ENCODE data around the gene YDJC. TPM values are rescaled to one million over a fixed set of nuclear protein-coding genes. Genes with fewer than 3 reads are reported as not detected.

The YDJC gene
- total RNA-seq, 1 donor = 25.0 TPM

DNA sequence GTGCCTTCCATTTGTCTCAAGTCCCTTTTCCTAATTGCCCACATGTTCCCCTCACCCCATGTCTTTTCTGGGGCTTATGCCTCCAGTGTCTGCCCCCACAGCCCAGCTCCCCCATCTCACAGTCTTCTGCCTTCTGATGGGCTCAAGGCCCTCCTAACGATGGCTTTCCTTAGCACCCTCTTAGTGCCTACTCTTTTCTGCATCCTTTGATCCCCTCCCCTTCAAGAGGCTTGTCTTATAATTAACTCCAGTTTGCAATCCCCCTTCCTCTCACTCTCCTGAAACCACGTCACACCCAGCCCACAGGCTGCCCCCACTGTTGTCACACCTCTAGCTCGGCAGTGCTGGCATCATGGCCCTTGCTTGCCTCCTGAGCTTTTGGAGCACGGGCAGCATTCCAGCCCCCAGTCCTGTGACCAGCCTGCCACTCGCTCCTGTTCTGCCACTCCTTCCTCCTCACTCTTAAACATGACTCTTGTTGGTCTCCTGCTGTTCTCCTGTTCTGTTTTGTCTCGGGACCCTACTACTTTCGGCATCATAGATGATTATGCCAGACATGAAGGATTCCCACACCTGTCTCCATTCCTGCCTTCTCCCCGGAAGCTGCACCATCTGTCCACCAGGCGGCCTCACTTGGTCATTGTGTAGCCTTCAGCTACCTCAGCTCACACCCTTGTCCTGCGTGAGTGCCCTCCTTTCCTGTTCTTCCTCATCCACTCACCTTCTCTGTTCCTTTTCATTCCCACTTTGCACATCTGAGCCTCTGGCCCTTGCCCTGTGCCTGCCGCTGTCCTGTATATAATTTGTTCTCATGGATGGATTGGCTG is 36.2 kb downstream of the YDJC start:
- TF ChIP-seq, protein P1, sequence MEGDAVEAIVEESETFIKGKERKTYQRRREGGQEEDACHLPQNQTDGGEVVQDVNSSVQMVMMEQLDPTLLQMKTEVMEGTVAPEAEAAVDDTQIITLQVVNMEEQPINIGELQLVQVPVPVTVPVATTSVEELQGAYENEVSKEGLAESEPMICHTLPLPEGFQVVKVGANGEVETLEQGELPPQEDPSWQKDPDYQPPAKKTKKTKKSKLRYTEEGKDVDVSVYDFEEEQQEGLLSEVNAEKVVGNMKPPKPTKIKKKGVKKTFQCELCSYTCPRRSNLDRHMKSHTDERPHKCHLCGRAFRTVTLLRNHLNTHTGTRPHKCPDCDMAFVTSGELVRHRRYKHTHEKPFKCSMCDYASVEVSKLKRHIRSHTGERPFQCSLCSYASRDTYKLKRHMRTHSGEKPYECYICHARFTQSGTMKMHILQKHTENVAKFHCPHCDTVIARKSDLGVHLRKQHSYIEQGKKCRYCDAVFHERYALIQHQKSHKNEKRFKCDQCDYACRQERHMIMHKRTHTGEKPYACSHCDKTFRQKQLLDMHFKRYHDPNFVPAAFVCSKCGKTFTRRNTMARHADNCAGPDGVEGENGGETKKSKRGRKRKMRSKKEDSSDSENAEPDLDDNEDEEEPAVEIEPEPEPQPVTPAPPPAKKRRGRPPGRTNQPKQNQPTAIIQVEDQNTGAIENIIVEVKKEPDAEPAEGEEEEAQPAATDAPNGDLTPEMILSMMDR (IDR thresholded peaks at IDR 0.05; ENCODE audit: extremely low read depth, low read depth, low read length) = peak; percentile 39
- H3K4me3 ChIP-seq (ENCODE audit: insufficient read depth, low read length) = no peak overlapping the region
- H3K4me1 ChIP-seq (ENCODE audit: insufficient read depth, low read length) = peaks cover 14% of the 10 kb centered on the region
- no peaks in the 10 kb centered on the region for H3K27me3 ChIP-seq (ENCODE audit: insufficient read depth, low read length)
- H4K20me1 ChIP-seq (ENCODE audit: insufficient read depth, low read length) = peaks cover 78% of the 10 kb centered on the region
- peaks cover 98% of the 10 kb centered on the region for H3K79me2 ChIP-seq (ENCODE audit: insufficient read depth, low read length)
- no peak overlapping the region for H2AFZ ChIP-seq (ENCODE audit: low read length)
- no peak for DNase-seq (ENCODE audit: insufficient read length, low spot score, missing footprints)
- H3K9me3 ChIP-seq (ENCODE audit: low read depth, low read length) = no peaks in the 10 kb centered on the region
- H3K36me3 ChIP-seq (ENCODE audit: insufficient read depth, low read length) = peaks cover 43% of the 10 kb centered on the region
- no peak overlapping the region for H3K27ac ChIP-seq (ENCODE audit: low read depth, low read length)
- H3K4me2 ChIP-seq (ENCODE audit: insufficient read depth, low read length) = no peak overlapping the region

DNA sequence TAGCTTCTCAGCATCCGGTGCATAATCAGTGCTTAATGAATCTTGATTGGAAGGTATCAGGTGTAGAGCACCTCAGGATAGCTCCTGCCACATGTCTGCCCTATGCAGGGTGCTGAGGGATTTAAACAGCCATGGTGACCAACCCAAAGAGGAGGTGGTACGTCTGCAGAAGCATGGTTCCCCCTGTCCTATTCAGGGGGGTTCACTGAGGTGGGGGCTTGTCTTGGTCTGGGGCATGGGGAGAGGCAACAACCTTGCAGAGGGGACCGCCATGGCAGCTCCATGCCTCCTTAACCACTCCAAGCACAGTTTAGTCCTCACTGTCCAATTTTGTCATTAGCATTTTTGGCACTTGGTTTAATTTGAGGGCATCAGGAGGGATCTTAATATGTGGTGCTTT is 37.4 kb downstream of the YDJC start:
- Histone ChIP-seq H3K4me3 (ENCODE audit: insufficient read depth, low read length) (no peak overlapping the region), H3K4me2 (ENCODE audit: insufficient read depth, low read length) (no peak overlapping the region), H3K27ac (ENCODE audit: low read depth, low read length) (no peak overlapping the region), H3K79me2 (ENCODE audit: insufficient read depth, low read length) (peaks cover 97% of the 10 kb centered on the region), H3K9me3 (ENCODE audit: low read depth, low read length) (no peaks in the 10 kb centered on the region), H3K36me3 (ENCODE audit: insufficient read depth, low read length) (peaks cover 42% of the 10 kb centered on the region), H3K27me3 (ENCODE audit: insufficient read depth, low read length) (no peaks in the 10 kb centered on the region), H3K4me1 (ENCODE audit: insufficient read depth, low read length) (peaks cover 18% of the 10 kb centered on the region), H4K20me1 (ENCODE audit: insufficient read depth, low read length) (peaks cover 78% of the 10 kb centered on the region), H2AFZ (ENCODE audit: low read length) (no peak overlapping the region)
- TF ChIP-seq, protein P1 (IDR thresholded peaks at IDR 0.05; ENCODE audit: extremely low read depth, low read depth, low read length) = no peak
- no peak for DNase-seq (ENCODE audit: insufficient read length, low spot score, missing footprints)

DNA sequence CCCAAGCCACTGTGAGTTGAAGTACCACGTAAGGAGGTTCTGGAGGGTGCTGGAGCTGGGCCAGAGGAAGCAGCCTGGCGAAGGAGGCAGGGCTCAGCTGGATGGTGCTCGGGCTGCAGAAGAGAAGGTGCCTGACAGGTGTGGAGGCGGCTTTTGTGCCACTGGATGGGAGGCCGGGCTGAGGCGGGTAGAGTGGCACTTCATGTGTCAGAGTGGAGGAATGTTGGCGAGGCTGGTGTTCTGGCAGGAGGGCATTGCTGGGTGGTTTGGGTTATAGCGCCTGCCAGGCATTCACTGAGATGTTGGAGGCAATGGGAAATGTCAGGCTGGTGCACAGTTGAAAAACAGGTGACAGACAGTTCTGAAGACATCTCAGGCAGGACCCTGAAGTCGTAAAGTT is 38.1 kb downstream of the YDJC start:
- Histone ChIP-seq H2AFZ (ENCODE audit: low read length) (no peak overlapping the region), H3K9me3 (ENCODE audit: low read depth, low read length) (no peaks in the 10 kb centered on the region), H3K4me3 (ENCODE audit: insufficient read depth, low read length) (no peak overlapping the region), H3K4me2 (ENCODE audit: insufficient read depth, low read length) (no peak overlapping the region), H3K79me2 (ENCODE audit: insufficient read depth, low read length) (peaks cover 97% of the 10 kb centered on the region), H4K20me1 (ENCODE audit: insufficient read depth, low read length) (peaks cover 83% of the 10 kb centered on the region), H3K36me3 (ENCODE audit: insufficient read depth, low read length) (peaks cover 39% of the 10 kb centered on the region), H3K27me3 (ENCODE audit: insufficient read depth, low read length) (no peaks in the 10 kb centered on the region), H3K27ac (ENCODE audit: low read depth, low read length) (no peak overlapping the region), H3K4me1 (ENCODE audit: insufficient read depth, low read length) (peaks cover 18% of the 10 kb centered on the region)
- DNase-seq (ENCODE audit: insufficient read length, low spot score, missing footprints) = no peak
- TF ChIP-seq, protein P1 (IDR thresholded peaks at IDR 0.05; ENCODE audit: extremely low read depth, low read depth, low read length) = no peak

DNA sequence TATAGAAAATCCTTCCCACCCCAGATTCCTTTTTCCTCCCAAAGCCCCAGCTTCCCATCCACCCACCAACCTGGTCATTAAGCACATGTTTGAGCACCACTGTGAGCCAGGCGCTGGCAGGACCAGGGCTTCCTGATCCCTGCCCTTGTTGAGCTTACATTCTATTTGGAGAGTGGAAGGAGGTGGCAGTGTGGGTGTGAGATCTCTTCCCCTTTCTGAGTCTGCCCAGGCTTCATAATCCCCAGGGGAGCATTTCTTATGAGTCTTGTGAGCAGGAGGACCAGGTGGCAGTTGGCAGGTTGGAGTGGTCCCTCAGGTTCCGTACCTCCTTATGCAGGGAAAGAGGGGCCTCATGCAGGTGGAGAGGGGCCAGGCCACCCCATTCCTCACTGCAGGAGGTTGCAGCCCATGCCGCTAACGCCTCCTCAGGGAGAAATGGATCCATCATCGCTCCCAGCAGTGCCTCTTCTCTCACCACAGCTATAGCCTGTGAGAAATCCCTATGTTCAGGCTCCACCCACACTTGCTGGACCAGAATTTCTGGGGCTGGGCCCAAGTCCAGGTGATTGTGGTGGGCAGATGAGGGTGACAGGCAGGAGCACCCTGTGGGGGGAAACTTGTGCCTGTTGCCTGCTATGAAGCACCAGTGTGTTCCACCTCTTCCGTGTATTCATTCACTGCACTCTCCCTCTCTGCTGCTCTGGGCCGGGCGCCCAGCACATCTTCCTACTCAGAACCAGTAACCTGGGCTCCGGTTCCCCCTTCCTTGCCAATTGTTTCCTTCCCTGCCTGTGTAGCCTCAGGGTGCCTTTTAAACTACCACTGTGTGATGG is 38.8 kb downstream of the YDJC start:
- peak; percentile 60 for DNase-seq (ENCODE audit: insufficient read length, low spot score, missing footprints)
- Histone ChIP-seq H3K27ac (ENCODE audit: low read depth, low read length) (peak overlapping the region; percentile 33), H3K4me1 (ENCODE audit: insufficient read depth, low read length) (peaks cover 18% of the 10 kb centered on the region), H3K4me2 (ENCODE audit: insufficient read depth, low read length) (no peak overlapping the region), H3K79me2 (ENCODE audit: insufficient read depth, low read length) (peaks cover 97% of the 10 kb centered on the region), H4K20me1 (ENCODE audit: insufficient read depth, low read length) (peaks cover 80% of the 10 kb centered on the region), H3K9me3 (ENCODE audit: low read depth, low read length) (no peaks in the 10 kb centered on the region), H3K27me3 (ENCODE audit: insufficient read depth, low read length) (no peaks in the 10 kb centered on the region), H3K36me3 (ENCODE audit: insufficient read depth, low read length) (peaks cover 33% of the 10 kb centered on the region), H2AFZ (ENCODE audit: low read length) (no peak overlapping the region), H3K4me3 (ENCODE audit: insufficient read depth, low read length) (no peak overlapping the region)
- TF ChIP-seq, protein P1 (IDR thresholded peaks at IDR 0.05; ENCODE audit: extremely low read depth, low read depth, low read length) = no peak
